ENCODE measurements around the gene CYP2J2.

GRCh38 chr1:59871746-59872145 is 54.8 kb downstream of the CYP2J2 start:
- TF ChIP-seq ZNF768 (tag by site-specific recombination; IDR thresholded peaks at IDR 0.05) (no peak), PATZ1 (tag by site-specific recombination; IDR thresholded peaks at IDR 0.05) (no peak), ELK4 (IDR thresholded peaks at IDR 0.05; ENCODE audit: borderline replicate concordance, low read depth, low read length) (no peak), CTCF (tag by site-specific recombination; IDR thresholded peaks at IDR 0.05) (no peak), ZBTB7A (tag by site-specific recombination; IDR thresholded peaks at IDR 0.05; ENCODE audit: low read depth) (no peak), ZNF335 (tag by site-specific recombination; conservative IDR thresholded peaks at IDR 0.05) (no peak), KLF16 (tag by site-specific recombination; IDR thresholded peaks at IDR 0.05) (no peak), ZNF707 (tag by site-specific recombination; IDR thresholded peaks at IDR 0.05) (no peak), ZNF791 (tag by site-specific recombination; IDR thresholded peaks at IDR 0.05) (no peak), ZNF76 (tag by site-specific recombination; IDR thresholded peaks at IDR 0.05; ENCODE audit: borderline replicate concordance, low read depth) (no peak)

Data from HEK293 (cell line).